Neural progenitor cell (in vitro differentiated cells): ENCODE results near the gene RNFT2. TPM values are rescaled to one million over a fixed set of nuclear protein-coding genes. Genes with fewer than 3 reads are reported as not detected.

ENCODE experiments used
- DNase-seq: peaks from one replicate; pipeline ENCODE4 v3.0.0-alpha.2; 2016; ENCODE audit warnings: low spot score
- H2AFZ ChIP-seq: fragments of 200-600 bp; sonication (generic); replicated peaks from 2 replicates; pipeline ENCODE4 v1.6.1; 2016; ENCODE audit warnings: antibody characterized with exemption
- H3F3A ChIP-seq: fragments of 200-600 bp; sonication (generic); 2 replicates; pipeline ENCODE4 v1.6.1; 2016; ENCODE audit warnings: antibody characterized with exemption, low read depth
- H3K27ac ChIP-seq: fragments of 200-600 bp; sonication (generic); 2 replicates; pipeline ENCODE4 v1.5.1; 2016; ENCODE audit warnings: mild to moderate bottlenecking
- H3K27me3 ChIP-seq: fragments of 200-600 bp; sonication (generic); 2 replicates; pipeline ENCODE4 v1.6.1; 2016; ENCODE audit warnings: mild to moderate bottlenecking, moderate library complexity
- H3K36me3 ChIP-seq: fragments of 200-600 bp; sonication (generic); 2 replicates; pipeline ENCODE4 v1.5.1; 2016
- H3K4me1 ChIP-seq: fragments of 200-600 bp; sonication (generic); 2 replicates; pipeline ENCODE4 v1.6.1; 2016; ENCODE audit warnings: mixed run types
- H3K4me2 ChIP-seq: fragments of 200-600 bp; sonication (generic); 2 replicates; pipeline ENCODE4 v1.6.1; 2016
- H3K4me3 ChIP-seq: fragments of 200-600 bp; sonication (generic); 2 replicates; pipeline ENCODE4 v1.5.1; 2016
- H3K79me2 ChIP-seq: fragments of 200-600 bp; sonication (generic); 2 replicates; pipeline ENCODE4 v1.6.1; 2016; ENCODE audit warnings: low read depth
- H3K9ac ChIP-seq: fragments of 200-600 bp; sonication (generic); 2 replicates; pipeline ENCODE4 v1.6.1; 2016
- H3K9me3 ChIP-seq: fragments of 200-600 bp; sonication (generic); 2 replicates; pipeline ENCODE4 v1.5.1; 2016; ENCODE audit warnings: low read depth
- H4K20me1 ChIP-seq: fragments of 200-600 bp; sonication (generic); 2 replicates; pipeline ENCODE4 v1.6.1; 2016; ENCODE audit warnings: low read depth
- H3K27ac Mint-ChIP-seq: 3 replicates; pipeline ENCODE4 v1.8.0; 2021; ENCODE audit warnings: mixed read lengths
- H3K27me3 Mint-ChIP-seq: 2 replicates; pipeline ENCODE4 v1.8.0; 2022; ENCODE audit warnings: low read depth, mild to moderate bottlenecking, inconsistent platforms, moderate library complexity, mixed read lengths; ENCODE audit not compliant: insufficient read depth
- H3K36me3 Mint-ChIP-seq: 3 replicates; pipeline ENCODE4 v1.8.0; 2021; ENCODE audit warnings: mixed read lengths
- H3K4me1 Mint-ChIP-seq: 3 replicates; pipeline ENCODE4 v1.8.0; 2021; ENCODE audit warnings: mixed read lengths
- H3K4me3 Mint-ChIP-seq: 3 replicates; pipeline ENCODE4 v1.8.0; 2021; ENCODE audit warnings: mild to moderate bottlenecking, moderate library complexity, mixed read lengths
- H3K9me3 Mint-ChIP-seq: 3 replicates; pipeline ENCODE4 v1.8.0; 2020; ENCODE audit warnings: mixed read lengths
- EZH2 ChIP-seq: fragments of 200-600 bp; sonication (generic); IDR thresholded peaks from 2 replicates; pipeline ENCODE4 v1.6.1; 2017; ENCODE audit warnings: antibody characterized with exemption, mild to moderate bottlenecking, moderate library complexity
- EZH2phosphoT487 ChIP-seq: fragments of 200-600 bp; sonication (generic); IDR thresholded peaks from 2 replicates; pipeline ENCODE4 v1.6.1; 2017; ENCODE audit warnings: antibody characterized with exemption
- total RNA-seq: library from RNA; depleted of rRNA; stranded (reverse); fragments of >200 nt; gene quantifications from 2 replicates; pipeline ENCODE4 v1.2.3, GENCODE V29; 2015; ENCODE audit warnings: low replicate concordance
- TF ChIP-seq, protein P1 (sequence below): fragments of 200-600 bp; sonication (generic); IDR thresholded peaks from 2 replicates; pipeline ENCODE4 v1.5.1; 2017; ENCODE audit warnings: antibody characterized with exemption, mild to moderate bottlenecking

RNFT2 gene
- total RNA-seq, 1 donor from 2014 or later = 26.9 TPM

GRCh38 chr12:116709768-116710167 lies 28.3 kb upstream of the RNFT2 start:
- TF ChIP-seq EZH2 (no peak), EZH2phosphoT487 (no peak)
- TF ChIP-seq, protein P1, sequence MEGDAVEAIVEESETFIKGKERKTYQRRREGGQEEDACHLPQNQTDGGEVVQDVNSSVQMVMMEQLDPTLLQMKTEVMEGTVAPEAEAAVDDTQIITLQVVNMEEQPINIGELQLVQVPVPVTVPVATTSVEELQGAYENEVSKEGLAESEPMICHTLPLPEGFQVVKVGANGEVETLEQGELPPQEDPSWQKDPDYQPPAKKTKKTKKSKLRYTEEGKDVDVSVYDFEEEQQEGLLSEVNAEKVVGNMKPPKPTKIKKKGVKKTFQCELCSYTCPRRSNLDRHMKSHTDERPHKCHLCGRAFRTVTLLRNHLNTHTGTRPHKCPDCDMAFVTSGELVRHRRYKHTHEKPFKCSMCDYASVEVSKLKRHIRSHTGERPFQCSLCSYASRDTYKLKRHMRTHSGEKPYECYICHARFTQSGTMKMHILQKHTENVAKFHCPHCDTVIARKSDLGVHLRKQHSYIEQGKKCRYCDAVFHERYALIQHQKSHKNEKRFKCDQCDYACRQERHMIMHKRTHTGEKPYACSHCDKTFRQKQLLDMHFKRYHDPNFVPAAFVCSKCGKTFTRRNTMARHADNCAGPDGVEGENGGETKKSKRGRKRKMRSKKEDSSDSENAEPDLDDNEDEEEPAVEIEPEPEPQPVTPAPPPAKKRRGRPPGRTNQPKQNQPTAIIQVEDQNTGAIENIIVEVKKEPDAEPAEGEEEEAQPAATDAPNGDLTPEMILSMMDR = no peak
- Histone ChIP-seq H3K27ac (no peak overlapping the region), H4K20me1 (no peaks in the 10 kb centered on the region), H3K9me3 (no peaks in the 10 kb centered on the region), H3F3A (peaks cover 18% of the 10 kb centered on the region), H3K4me2 (no peak overlapping the region), H3K9ac (no peak overlapping the region), H3K79me2 (no peaks in the 10 kb centered on the region), H3K4me1 (peaks cover 18% of the 10 kb centered on the region), H3K36me3 (no peaks in the 10 kb centered on the region), H2AFZ (no peak overlapping the region), H3K27me3 (peaks cover 15% of the 10 kb centered on the region), H3K4me3 (no peak overlapping the region)
- H3K4me3 Mint-ChIP-seq = peak overlapping the region; percentile 22
- no peak for DNase-seq
- no peaks in the 10 kb centered on the region for H3K36me3 Mint-ChIP-seq
- peaks cover 16% of the 10 kb centered on the region for H3K27me3 Mint-ChIP-seq
- no peak overlapping the region for H3K27ac Mint-ChIP-seq
- no peaks in the 10 kb centered on the region for H3K9me3 Mint-ChIP-seq
- H3K4me1 Mint-ChIP-seq = peaks cover 46% of the 10 kb centered on the region

GRCh38 chr12:116710370-116711150 lies 27.6 kb upstream of the RNFT2 start:
- no peaks in the 10 kb centered on the region for H3K9me3 Mint-ChIP-seq
- Histone ChIP-seq H3K4me3 (no peak overlapping the region), H3K79me2 (no peaks in the 10 kb centered on the region), H2AFZ (no peak overlapping the region), H3K36me3 (no peaks in the 10 kb centered on the region), H3K4me2 (no peak overlapping the region), H3K27ac (no peak overlapping the region), H3F3A (peaks cover 18% of the 10 kb centered on the region), H3K4me1 (peaks cover 18% of the 10 kb centered on the region), H3K9me3 (no peaks in the 10 kb centered on the region), H3K9ac (no peak overlapping the region), H4K20me1 (no peaks in the 10 kb centered on the region), H3K27me3 (peaks cover 15% of the 10 kb centered on the region)
- DNase-seq = no peak
- TF ChIP-seq EZH2 (no peak), EZH2phosphoT487 (no peak)
- TF ChIP-seq, protein P1 = no peak
- peaks cover 16% of the 10 kb centered on the region for H3K27me3 Mint-ChIP-seq
- H3K4me1 Mint-ChIP-seq = peaks cover 48% of the 10 kb centered on the region
- peak overlapping the region; percentile 1 for H3K4me3 Mint-ChIP-seq
- H3K36me3 Mint-ChIP-seq = peaks cover 2% of the 10 kb centered on the region
- H3K27ac Mint-ChIP-seq = peak overlapping the region; percentile 44

- H3K4me1 ChIP-seq = peaks cover 18% of the 10 kb centered on the region
- no peak overlapping the region for H2AFZ ChIP-seq
- H3K4me3 ChIP-seq = no peak overlapping the region
- peaks cover 18% of the 10 kb centered on the region for H3F3A ChIP-seq
- no peak overlapping the region for H3K9ac ChIP-seq
- H3K4me2 ChIP-seq = no peak overlapping the region
- H3K27ac ChIP-seq = no peak overlapping the region
- no peaks in the 10 kb centered on the region for H3K9me3 Mint-ChIP-seq
- peaks cover 15% of the 10 kb centered on the region for H3K27me3 ChIP-seq
- no peaks in the 10 kb centered on the region for H3K36me3 ChIP-seq
- no peak for TF ChIP-seq EZH2phosphoT487
- TF ChIP-seq, protein P1 = no peak
- TF ChIP-seq EZH2 = no peak
- no peak overlapping the region for H3K27ac Mint-ChIP-seq
- H3K9me3 ChIP-seq = no peaks in the 10 kb centered on the region
- H3K79me2 ChIP-seq = no peaks in the 10 kb centered on the region
- H4K20me1 ChIP-seq = peaks cover 6% of the 10 kb centered on the region
- H3K36me3 Mint-ChIP-seq = peaks cover 16% of the 10 kb centered on the region
- peaks cover 69% of the 10 kb centered on the region for H3K4me1 Mint-ChIP-seq
- no peak for DNase-seq
- peaks cover 16% of the 10 kb centered on the region for H3K27me3 Mint-ChIP-seq
- no peak overlapping the region for H3K4me3 Mint-ChIP-seq
Measured at GRCh38 chr12:116712458-116713303, 25.4 kb upstream of the RNFT2 start.
